Stimulated activated CD8-positive, alpha-beta memory T cell treated with anti-CD3 and anti-CD28 coated beads, Interleukin-4, amount 100 ng/mL, for 4 hours (primary cell): Measurements from ENCODE around the gene TMEM134.
"Not testable (repeated sequence)": the region's sequence is repeated elsewhere in the genome, so short reads cannot be mapped to it uniquely, and the experiment has no call there.

Source experiments
- DNase-seq, 2 donors: peaks; one replicate each; pipeline ENCODE4 v3.0.0-alpha.2; 2020; ENCODE audit warnings: low read depth in 2 of 2, low spot score in 1 of 2

TMEM134 gene

DNA sequence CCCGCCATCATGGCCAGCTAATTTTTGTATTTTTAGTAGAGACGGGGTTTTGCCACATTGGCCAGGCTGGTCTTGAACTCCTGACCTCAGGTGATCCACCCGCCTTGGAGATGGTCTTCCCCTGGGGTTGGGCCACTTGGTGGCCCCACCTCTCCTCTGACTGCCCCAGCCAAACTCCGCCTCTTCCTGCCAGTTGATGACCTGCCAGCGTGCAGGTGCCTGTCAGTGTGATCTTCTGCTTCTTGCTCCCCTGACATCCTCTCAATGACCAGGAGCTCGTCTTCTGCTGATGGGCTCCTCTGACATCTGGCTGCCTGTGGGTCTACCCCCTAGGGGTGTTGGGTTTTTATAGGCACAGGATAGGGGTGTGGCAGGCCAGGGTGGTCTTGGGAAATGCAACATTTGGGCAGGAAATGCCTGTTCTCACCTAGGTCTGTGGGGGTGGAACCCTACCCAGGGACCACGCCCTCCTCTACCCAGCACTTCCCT is 16.9 kb upstream of the TMEM134 start:
- DNase-seq = not testable (repeated sequence)

DNA sequence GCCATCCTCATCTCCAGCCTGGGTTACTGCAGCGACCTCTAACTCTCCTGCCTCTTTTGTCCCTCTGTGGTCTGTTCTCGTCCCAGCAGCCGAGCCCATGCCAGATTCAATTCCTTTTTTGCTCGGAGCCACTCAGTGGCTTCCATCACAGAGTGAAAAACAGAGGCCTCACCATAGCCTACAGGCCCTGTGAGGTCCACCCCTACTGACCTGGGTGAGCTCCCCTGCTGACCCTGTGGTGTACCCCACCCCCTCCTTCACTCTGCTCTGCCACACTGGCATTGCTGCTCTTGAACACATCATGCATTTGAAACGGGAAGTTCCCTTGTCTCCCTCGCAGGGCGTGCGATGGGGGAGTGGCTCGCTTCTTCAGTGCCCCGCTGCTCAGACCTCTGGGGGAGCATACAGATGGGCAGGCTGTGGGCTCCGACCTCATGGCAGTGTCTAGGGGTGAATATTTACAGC is 15.8 kb upstream of the TMEM134 start:
- DNase-seq = no peak

GRCh38 chr11:67483831-67484665 is 15.0 kb upstream of the TMEM134 start:
- no peak for DNase-seq

DNA sequence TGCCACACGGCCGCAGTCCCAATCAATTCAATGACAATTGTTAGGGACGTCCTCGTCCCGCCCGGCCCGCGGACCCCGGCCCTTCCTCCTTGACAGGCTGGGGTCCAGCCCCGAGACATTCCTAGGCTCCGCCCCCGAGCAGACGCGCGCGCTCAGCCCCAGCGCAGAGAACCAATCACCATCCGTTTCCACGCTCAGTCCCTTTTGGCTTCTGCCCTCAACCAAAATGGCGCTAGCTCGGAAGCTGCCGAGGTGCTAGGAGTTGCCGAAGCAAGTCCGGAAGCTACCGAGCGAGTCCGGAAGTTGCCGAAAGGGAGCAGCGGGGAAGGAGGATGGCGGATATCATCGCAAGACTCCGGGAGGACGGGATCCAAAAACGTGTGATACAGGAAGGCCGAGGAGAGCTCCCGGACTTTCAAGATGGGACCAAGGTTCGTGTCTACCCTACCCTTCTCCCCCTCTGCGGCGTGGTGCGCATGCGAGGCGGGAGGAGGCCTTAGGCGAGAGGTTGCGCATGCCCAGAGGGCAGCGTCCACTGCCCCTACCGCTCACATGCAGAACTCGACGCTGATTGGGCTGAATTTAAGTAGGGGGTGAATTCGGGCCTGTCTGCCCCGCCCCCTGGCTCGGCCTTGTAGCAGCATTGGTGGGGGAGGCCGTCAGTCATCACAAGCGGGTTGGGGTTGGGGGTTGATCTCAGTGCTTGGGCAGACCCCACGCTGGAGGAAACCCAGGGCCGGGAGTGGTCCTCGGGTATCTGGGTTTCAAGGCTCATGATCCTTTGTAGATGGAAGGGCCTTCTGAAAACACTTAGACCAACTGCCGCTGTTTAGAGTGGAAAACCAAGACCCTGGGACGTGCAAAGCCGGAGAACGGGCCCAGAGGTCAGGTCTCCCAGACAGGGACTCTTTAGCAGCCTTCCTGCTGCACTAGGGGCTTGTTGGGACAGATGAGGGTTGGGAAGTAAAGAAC is 14.1 kb upstream of the TMEM134 start, which contains the start of gene AIP:
AIP (plus strand) TSS at position 200 of the 972 bp plus-strand sequence; CDS start at position 333, 133 bp downstream.
- peak; percentile 89 to 93 for DNase-seq

- DNase-seq = no peak
These were observed 13.3 kb upstream of the TMEM134 start for GRCh38 chr11:67482275-67482826.

DNA sequence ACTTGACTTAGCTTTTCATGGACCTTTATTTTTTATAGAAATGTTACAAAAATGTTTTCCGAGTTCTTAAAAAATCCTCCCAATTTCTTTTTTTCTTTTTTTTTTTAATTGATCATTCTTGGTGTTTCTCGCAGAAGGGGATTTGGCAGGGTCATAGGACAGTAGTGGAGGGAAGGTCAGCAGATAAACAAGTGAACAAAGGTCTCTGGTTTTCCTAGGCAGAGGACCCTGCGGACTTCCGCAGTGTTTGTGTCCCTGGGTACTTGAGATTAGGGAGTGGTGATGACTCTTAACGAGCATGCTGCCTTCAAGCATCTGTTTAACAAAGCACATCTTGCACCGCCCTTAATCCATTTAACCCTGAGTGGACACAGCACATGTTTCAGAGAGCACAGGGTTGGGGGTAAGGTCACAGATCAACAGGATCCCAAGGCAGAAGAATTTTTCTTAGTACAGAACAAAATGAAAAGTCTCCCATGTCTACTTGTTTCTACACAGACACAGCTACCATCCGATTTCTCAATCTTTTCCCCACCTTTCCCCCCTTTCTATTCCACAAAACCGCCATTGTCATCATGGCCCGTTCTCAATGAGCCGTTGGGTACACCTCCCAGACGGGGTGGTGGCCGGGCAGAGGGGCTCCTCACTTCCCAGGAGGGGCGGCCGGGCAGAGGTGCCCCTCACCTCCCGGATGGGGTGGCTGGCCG is 8.4 kb upstream of the TMEM134 start:
- DNase-seq = not testable (repeated sequence)

DNA sequence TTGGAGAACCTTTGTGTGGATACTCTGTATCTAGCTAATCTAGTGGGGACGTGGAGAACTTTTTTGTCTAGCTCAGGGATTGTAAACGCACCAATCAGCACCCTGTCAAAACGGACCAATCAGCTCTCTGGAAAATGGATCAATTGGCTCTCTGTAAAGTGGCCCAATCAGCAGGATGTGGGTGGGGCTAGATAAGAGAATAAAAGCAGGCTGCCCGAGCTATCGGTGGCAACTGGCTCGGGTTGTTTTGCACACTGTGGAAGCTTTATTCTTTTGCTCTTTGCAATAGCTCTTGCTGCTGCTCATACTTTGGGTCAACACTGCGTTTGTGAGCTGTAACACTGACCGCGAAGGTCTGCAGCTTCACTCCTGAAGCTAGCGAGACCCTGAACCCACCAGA is 7.6 kb upstream of the TMEM134 start:
- not testable (repeated sequence) for DNase-seq

- no peak for DNase-seq
These were observed 3.8 kb upstream of the TMEM134 start for GRCh38 chr11:67472882-67473281.

DNA sequence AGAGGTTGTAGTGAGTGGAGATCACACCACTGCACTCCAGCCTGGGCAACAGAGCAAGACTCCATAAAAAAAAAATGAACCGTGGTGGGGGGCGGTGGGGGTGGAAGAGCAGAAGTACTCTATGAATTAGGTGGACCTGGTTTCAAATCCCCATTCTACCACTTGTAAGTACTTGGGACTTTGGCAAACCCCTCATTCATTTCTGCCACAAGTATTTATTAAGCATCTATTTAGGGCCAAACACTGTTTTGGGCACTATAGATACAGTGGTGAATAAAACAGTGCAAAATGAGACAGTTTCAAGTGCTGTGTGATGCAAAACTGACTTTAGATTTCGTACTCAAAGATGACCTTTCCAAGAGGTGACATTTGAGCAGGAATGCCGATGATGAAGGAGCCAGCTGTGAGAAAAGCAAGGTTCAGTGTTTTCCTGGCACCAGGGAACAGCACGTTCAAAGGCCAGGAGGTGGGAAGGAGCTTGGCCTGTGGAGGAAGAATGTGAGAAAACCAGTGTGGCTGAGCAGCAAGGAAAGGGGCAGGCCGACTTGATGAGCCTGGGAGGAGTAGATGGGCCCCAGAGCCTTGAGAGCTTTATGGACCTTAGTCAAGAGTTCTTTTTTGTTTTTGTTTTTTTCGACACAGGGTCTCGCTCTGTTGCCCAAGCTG is 1.4 kb upstream of the TMEM134 start:
- no peak for DNase-seq

DNA sequence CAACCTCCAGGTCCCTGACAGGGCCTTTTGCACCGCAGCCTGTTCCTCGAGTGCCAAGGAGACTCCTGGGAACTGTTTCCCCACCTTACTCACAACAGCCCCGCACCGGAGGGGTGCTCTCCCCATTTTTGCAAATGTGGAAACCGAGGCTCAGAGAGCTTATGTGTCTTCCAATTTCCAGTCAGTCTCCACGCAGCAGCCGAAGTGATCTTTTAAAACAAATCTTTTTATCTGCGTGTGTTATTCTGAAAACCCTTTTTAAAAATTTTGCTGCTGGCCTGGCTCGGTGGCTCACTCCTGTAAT is 409 bp upstream of the TMEM134 start:
- no peak for DNase-seq

DNA sequence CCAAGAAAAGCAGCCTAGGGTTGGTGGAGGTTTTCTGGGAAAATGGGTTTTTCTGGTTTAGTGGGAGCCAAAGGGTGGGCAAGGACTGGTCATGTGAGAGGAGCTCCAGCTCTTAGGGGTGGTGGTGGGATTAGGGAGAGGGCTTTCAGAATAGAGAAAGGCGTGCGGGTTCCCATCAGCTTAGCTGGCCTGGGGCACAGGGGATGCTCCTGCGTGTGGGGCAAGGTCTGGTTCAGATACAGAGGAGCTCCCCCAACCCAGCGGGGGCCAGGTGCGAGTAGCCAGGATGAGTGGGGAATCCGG is 644 bp downstream of the TMEM134 start:
- no peak for DNase-seq

DNA sequence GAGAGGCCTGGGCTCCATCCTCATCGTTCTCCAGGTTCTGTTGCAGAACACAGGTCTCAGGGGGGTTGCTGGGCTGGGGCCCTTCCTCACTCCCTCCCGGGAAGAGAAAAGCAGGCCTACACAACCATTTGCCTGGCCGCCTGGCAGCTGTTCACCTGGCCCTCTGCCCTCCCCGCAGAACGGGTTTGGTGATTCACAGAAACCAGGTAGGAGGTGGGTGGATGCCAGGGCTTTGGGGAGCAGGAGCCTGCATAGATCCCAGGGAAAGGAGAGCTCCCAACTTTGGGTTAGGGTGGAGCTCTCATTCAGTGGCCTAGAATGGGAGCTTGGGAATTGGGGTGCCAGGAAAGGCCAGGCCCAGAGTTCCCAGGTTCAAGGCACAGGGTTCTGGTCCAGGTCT is 995 bp downstream of the TMEM134 start:
- no peak for DNase-seq

GRCh38 chr11:67466962-67467771 is 1.9 kb downstream of the TMEM134 start:
- DNase-seq = no peak

- no peak for DNase-seq
These were observed 2.7 kb downstream of the TMEM134 start for GRCh38 chr11:67466367-67466766.

DNA sequence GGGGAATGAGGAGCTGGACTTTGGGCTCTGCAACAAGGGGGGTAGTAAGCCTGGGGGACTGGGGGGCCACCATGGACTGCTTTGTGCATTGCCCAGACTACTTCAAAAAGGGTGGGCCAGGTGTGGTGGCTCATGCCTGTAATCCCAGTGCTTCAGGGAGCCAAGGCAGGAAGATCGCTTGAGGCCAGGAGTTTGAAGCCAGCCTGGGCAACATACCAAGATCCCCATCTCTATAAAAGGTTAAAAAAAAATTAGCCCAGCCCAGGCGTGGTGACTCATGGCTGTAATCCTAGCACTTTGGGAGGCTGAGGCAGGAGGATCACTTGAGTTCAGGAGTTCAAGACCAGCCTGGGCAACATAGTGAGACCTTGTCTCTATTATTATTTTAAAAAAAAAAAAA is 3.5 kb downstream of the TMEM134 start:
- DNase-seq = not testable (repeated sequence)

DNA sequence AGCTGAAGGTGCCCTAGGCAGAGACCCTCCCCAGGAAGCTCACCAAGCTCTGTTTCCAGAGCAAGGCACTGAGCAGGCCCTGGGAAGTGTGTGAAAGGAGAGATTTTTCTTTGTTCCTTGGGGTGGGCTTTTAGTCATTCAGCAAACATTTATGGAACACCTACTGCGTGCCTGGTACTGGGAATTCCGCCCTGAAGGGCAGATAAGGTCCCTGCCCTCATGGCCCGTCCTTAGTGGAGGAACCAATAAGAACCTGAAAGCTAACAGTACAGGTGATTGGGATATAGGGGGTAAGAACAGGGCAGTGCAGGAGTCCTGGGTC is 3.9 kb downstream of the TMEM134 start:
- DNase-seq = no peak

DNA sequence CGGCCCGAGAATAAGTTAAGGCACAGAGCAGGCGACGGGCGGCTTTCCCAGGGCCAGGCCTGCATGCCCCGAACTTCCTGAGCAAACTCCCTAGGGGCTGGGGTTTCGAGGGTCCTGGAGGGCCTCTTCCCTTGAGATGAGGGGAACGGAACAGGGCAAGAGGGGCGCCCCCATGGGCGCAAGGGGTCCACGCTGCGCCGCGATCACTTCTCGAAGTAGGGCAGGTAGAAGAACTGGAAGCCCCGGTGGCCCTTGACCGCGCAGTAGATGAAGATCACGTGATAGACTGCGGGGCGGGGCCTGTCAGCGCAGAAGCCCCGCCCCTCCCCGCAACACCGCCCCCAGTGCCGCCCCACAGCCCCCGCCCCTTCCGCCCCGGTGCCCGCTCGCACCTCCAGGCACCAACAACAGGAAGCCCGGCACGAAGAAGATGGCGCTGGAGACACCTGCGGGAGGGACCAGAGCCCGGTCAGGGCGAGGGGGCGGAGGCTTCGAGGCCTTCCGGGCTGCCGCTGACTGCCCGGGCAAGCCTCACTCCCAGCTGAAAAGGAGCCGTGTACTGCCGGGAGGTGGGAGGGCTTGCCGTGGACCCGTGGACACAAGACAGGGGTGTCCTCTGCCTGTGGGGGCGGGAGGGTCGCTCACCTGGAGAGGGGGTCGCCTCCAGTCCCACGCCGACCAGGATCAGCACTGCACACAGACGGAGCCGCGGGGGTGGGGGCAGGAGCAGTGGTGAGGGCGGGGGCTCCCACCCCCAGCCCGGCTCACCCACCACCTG is 4.5 kb downstream of the TMEM134 start:
- DNase-seq = peak; percentile 70 to 87

GRCh38 chr11:67463680-67464410 is 5.2 kb downstream of the TMEM134 start:
- DNase-seq = no peak
